Epithelial cell of esophagus (primary cell): ENCODE data around the gene SHB.

ENCODE experiments used
- DNase-seq: peaks from one replicate; pipeline ENCODE4 v3.0.0; 2010; ENCODE audit warnings: low read depth
- H3K4me3 ChIP-seq: 2 replicates; pipeline ENCODE4 v1.5.1; 2011; ENCODE audit warnings: mild to moderate bottlenecking, low read length, control low read depth
- TF ChIP-seq, protein P1 (sequence below): IDR thresholded peaks from 2 replicates; pipeline ENCODE4 v1.5.1; 2011; ENCODE audit warnings: low read depth, mild to moderate bottlenecking, low read length, control low read depth, inconsistent platforms; ENCODE audit not compliant: insufficient read depth; ENCODE audit errors: missing control alignments

SHB gene

DNA sequence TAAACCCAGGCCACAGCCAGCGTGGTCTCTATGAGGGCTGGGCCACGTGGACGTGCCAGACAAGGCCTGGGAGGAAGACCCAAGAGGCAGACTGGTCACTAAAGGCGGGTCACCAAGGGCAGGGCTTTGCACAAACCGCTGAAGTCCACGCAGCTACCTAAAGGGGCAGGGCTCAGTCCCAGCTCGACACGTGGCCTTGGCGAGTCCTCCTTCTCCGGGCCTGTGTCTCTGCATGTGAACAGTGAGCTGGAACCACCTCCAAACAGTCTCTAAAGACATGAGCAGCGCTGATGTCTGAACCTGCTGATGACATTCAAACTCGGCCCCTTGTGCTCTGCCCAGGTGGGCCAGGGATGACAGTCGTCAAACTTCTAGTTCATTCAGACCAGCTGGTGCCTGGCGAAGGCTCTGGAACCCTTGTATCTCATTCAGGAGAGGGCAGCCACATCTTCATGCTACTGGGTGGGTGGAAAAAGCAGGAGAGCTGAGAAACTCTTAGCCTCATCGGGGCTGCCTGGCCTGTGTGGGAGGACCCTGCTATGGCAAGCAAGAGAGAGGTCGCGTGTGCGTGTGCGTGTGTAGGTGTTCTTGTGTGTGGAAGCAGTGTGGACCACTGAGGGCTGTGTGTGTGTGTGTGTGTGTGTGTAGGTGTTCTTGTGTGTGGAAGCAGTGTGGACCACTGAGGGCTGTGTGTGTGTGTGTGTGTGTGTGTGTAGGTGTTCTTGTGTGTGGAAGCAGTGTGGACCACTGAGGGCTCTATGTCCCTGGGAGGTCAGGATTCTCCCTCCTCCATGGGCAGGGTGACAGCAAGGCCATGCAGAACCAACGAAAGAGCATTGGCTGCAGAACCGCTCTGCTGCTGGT lies 151.0 kb downstream of the SHB start:
- no peak for DNase-seq
- no peak overlapping the region for H3K4me3 ChIP-seq
- TF ChIP-seq, protein P1, sequence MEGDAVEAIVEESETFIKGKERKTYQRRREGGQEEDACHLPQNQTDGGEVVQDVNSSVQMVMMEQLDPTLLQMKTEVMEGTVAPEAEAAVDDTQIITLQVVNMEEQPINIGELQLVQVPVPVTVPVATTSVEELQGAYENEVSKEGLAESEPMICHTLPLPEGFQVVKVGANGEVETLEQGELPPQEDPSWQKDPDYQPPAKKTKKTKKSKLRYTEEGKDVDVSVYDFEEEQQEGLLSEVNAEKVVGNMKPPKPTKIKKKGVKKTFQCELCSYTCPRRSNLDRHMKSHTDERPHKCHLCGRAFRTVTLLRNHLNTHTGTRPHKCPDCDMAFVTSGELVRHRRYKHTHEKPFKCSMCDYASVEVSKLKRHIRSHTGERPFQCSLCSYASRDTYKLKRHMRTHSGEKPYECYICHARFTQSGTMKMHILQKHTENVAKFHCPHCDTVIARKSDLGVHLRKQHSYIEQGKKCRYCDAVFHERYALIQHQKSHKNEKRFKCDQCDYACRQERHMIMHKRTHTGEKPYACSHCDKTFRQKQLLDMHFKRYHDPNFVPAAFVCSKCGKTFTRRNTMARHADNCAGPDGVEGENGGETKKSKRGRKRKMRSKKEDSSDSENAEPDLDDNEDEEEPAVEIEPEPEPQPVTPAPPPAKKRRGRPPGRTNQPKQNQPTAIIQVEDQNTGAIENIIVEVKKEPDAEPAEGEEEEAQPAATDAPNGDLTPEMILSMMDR: no peak

DNA sequence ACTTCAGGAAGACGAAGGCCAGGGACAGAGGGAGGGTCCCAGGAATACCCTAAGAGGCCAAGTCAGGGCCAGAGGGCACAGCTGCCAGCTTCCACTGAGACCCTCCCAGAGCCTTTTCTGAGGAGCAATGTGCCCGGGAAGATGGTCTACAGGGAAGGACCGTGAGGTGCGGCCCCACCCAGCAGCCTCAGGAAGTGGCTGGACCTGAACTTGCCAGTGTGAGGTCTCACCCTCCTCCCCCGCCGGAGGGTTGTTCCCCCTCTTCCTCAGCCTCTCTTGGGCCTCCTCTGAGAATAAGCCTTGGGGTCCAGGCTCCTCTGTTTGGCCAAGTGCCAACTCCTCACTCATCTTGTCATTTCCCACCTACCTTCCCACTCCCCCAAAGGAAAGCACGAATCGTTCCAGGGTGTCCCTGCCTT lies 151.7 kb downstream of the SHB start:
- TF ChIP-seq, protein P1: no peak
- no peak for DNase-seq
- no peak overlapping the region for H3K4me3 ChIP-seq

- no peak overlapping the region for H3K4me3 ChIP-seq
- DNase-seq: no peak
- TF ChIP-seq, protein P1: no peak
These were observed 152.3 kb downstream of the SHB start for GRCh38 chr9:37916471-37917312.

GRCh38 chr9:37915911-37916470 lies 153.0 kb downstream of the SHB start:
- DNase-seq: no peak
- TF ChIP-seq, protein P1: no peak
- H3K4me3 ChIP-seq: no peak overlapping the region

GRCh38 chr9:37914701-37915358 lies 154.2 kb downstream of the SHB start:
- DNase-seq: no peak
- TF ChIP-seq, protein P1: no peak
- H3K4me3 ChIP-seq: no peak overlapping the region

- TF ChIP-seq, protein P1: no peak
- no peak for DNase-seq
- no peak overlapping the region for H3K4me3 ChIP-seq
These were observed 154.9 kb downstream of the SHB start for GRCh38 chr9:37914154-37914551.
